Activated CD8-positive, alpha-beta memory T cell treated with anti-CD3 and anti-CD28 coated beads, Interleukin-2, amount 10 ng/mL, durations not matched to agents 7 days and 5 days (primary cell): Measurements from ENCODE around the gene ACTN3. TPM values are rescaled to one million over a fixed set of nuclear protein-coding genes. Genes with fewer than 3 reads are reported as not detected.
"Not testable (repeated sequence)": the region's sequence is repeated elsewhere in the genome, so short reads cannot be mapped to it uniquely, and the experiment has no call there.

Experiments
- ATAC-seq: fragments of 150-1000 bp; cut with Tn5 transposase; one replicate; pipeline ENCODE4 v1.10.0; 2021; ENCODE audit warnings: moderate library complexity
- CTCF ChIA-PET: fragments of 350-600 bp; sonication (Branson Sonifier 250); formaldehyde crosslinking; loops from one replicate; lab custom pipeline; 2021; ENCODE audit warnings: antibody characterized with exemption; lab: Charles Lee
- DNase-seq: peaks from one replicate; pipeline ENCODE4 v3.0.0-alpha.2; 2020
- H3K27ac Mint-ChIP-seq: one replicate; pipeline ENCODE4 v1.8.0; 2021; ENCODE audit warnings: mild to moderate bottlenecking, mixed read lengths
- H3K27me3 Mint-ChIP-seq: one replicate; pipeline ENCODE4 v1.8.0; 2021; ENCODE audit warnings: mixed read lengths
- H3K36me3 Mint-ChIP-seq: one replicate; pipeline ENCODE4 v1.8.0; 2021; ENCODE audit warnings: mild to moderate bottlenecking, mixed read lengths
- H3K4me1 Mint-ChIP-seq: one replicate; pipeline ENCODE4 v1.8.0; 2021; ENCODE audit warnings: mixed read lengths
- H3K4me3 Mint-ChIP-seq: one replicate; pipeline ENCODE4 v1.8.0; 2021; ENCODE audit warnings: mild to moderate bottlenecking, moderate library complexity, mixed read lengths
- H3K9me3 Mint-ChIP-seq: one replicate; pipeline ENCODE4 v1.8.0; 2022; ENCODE audit warnings: low read depth, mixed read lengths
- total RNA-seq, 2 experiments: library from RNA; stranded (reverse); gene quantifications; one replicate each; pipeline ENCODE4 v1.2.3, GENCODE V29; 2021

Gene ACTN3
- total RNA-seq, 2 experiments from 2014 or later = 0.40 TPM; not detected in 1

GRCh38 chr11:66598993-66599392, 52.3 kb downstream of the ACTN3 start:
- Mint-ChIP-seq H3K27ac (no peak overlapping the region), H3K4me3 (no peak overlapping the region), H3K36me3 (peaks cover 6% of the 10 kb centered on the region), H3K27me3 (no peaks in the 10 kb centered on the region), H3K4me1 (peaks cover 14% of the 10 kb centered on the region), H3K9me3 (no peaks in the 10 kb centered on the region)
- ATAC-seq = no peak
- no peak for DNase-seq
- CTCF ChIA-PET = no interaction called here

GRCh38 chr11:66600219-66600618, 53.5 kb downstream of the ACTN3 start:
- Mint-ChIP-seq H3K9me3 (no peaks in the 10 kb centered on the region), H3K4me3 (no peak overlapping the region), H3K27me3 (no peaks in the 10 kb centered on the region), H3K4me1 (peaks cover 5% of the 10 kb centered on the region), H3K27ac (no peak overlapping the region), H3K36me3 (peaks cover 7% of the 10 kb centered on the region)
- no peak for DNase-seq
- CTCF ChIA-PET = no interaction called here
- no peak for ATAC-seq

GRCh38 chr11:66600631-66601233, 54.0 kb downstream of the ACTN3 start:
- Mint-ChIP-seq H3K9me3 (no peaks in the 10 kb centered on the region), H3K27me3 (no peaks in the 10 kb centered on the region), H3K4me1 (peaks cover under 1% of the 10 kb centered on the region), H3K36me3 (peaks cover 7% of the 10 kb centered on the region), H3K4me3 (no peak overlapping the region), H3K27ac (no peak overlapping the region)
- CTCF ChIA-PET = no interaction called here
- ATAC-seq = no peak
- DNase-seq = no peak

GRCh38 chr11:66603072-66603471, 56.4 kb downstream of the ACTN3 start:
- DNase-seq = no peak
- Mint-ChIP-seq H3K27ac (no peak overlapping the region), H3K9me3 (no peaks in the 10 kb centered on the region), H3K4me3 (no peak overlapping the region), H3K36me3 (peaks cover 7% of the 10 kb centered on the region), H3K27me3 (no peaks in the 10 kb centered on the region), H3K4me1 (no peaks in the 10 kb centered on the region)
- CTCF ChIA-PET = no interaction called here
- ATAC-seq = no peak

GRCh38 chr11:66604155-66604554, 57.5 kb downstream of the ACTN3 start:
- Mint-ChIP-seq H3K4me3 (no peak overlapping the region), H3K36me3 (peaks cover 7% of the 10 kb centered on the region), H3K27ac (no peak overlapping the region), H3K4me1 (no peaks in the 10 kb centered on the region), H3K27me3 (no peaks in the 10 kb centered on the region), H3K9me3 (no peaks in the 10 kb centered on the region)
- DNase-seq (no peak), ATAC-seq (no peak)
- CTCF ChIA-PET = no interaction called here

GRCh38 chr11:66606608-66607007, 59.9 kb downstream of the ACTN3 start:
- CTCF ChIA-PET = interaction anchor here (1.1 to 1.4 kb wide), 2 partner anchors 14 to 71 kb away, joined by 5 to 6 read pairs; partner anchors contain the start of genes CCDC87, CCS and RBM4B
- not testable (repeated sequence) for H3K9me3 Mint-ChIP-seq

GRCh38 chr11:66607126-66607834, 60.6 kb downstream of the ACTN3 start:
- Mint-ChIP-seq H3K27ac (no peak overlapping the region), H3K27me3 (no peaks in the 10 kb centered on the region), H3K4me3 (no peak overlapping the region), H3K36me3 (peaks cover 3% of the 10 kb centered on the region), H3K9me3 (no peaks in the 10 kb centered on the region), H3K4me1 (peaks cover 14% of the 10 kb centered on the region)
- CTCF ChIA-PET = interaction anchor here (0.6 to 1.4 kb wide), 3 partner anchors 14 to 348 kb away, joined by 3 to 6 read pairs (median 5); partner anchors contain the start of genes CCDC87, CCS and RBM4B
- no peak for DNase-seq
- ATAC-seq = no peak

More at GRCh38 chr11:66606608-66607007, 59.9 kb downstream of the ACTN3 start:
- not testable (repeated sequence) for H3K36me3 Mint-ChIP-seq, ATAC-seq, DNase-seq, H3K27ac Mint-ChIP-seq, H3K4me3 Mint-ChIP-seq, H3K27me3 Mint-ChIP-seq
- H3K4me1 Mint-ChIP-seq = peaks cover 14% of the 10 kb centered on the region

GRCh38 chr11:66609721-66610617, 63.3 kb downstream of the ACTN3 start:
- ATAC-seq (peak; percentile 66), DNase-seq (no peak)
- H3K4me1 Mint-ChIP-seq = peaks cover 15% of the 10 kb centered on the region
- H3K27ac Mint-ChIP-seq = peak overlapping the region; percentile 69
- no peak overlapping the region for H3K4me3 Mint-ChIP-seq
- H3K9me3 Mint-ChIP-seq = no peaks in the 10 kb centered on the region
- H3K36me3 Mint-ChIP-seq = no peaks in the 10 kb centered on the region
- H3K27me3 Mint-ChIP-seq = no peaks in the 10 kb centered on the region
- CTCF ChIA-PET = interaction anchor here (1.1 to 1.7 kb wide), 4 partner anchors 9 to 17 kb away, joined by 3 to 4 read pairs (median 4); partner anchors contain the start of genes CCDC87 and CCS

- H3K27me3 Mint-ChIP-seq = no peaks in the 10 kb centered on the region
- CTCF ChIA-PET = interaction anchor here (0.6 to 1.7 kb wide), 2 partner anchors 66 to 349 kb away, joined by 3 to 5 read pairs; no protein-coding TSS in a partner anchor
- H3K36me3 Mint-ChIP-seq = peaks cover 10% of the 10 kb centered on the region
- H3K4me3 Mint-ChIP-seq = no peak overlapping the region
- DNase-seq (no peak), ATAC-seq (no peak)
- no peaks in the 10 kb centered on the region for H3K9me3 Mint-ChIP-seq
- H3K27ac Mint-ChIP-seq = no peak overlapping the region
- peaks cover 23% of the 10 kb centered on the region for H3K4me1 Mint-ChIP-seq
Observed at GRCh38 chr11:66612458-66612857, 65.8 kb downstream of the ACTN3 start.

Other genes starting within 250 kb of the ACTN3 start
- gene CD248, start 229.9 kb upstream of the ACTN3 start, total RNA-seq = 10 to 100 TPM; 16.8 to 35.5 TPM
- gene RIN1, start 210.5 kb upstream of the ACTN3 start, total RNA-seq = 1 to 10 TPM in 1 of 2 experiments, under 1 TPM in 1; 0.68 to 2.5 TPM
- gene BRMS1, start 201.8 kb upstream of the ACTN3 start, total RNA-seq = 10 to 100 TPM; 55.3 to 56.8 TPM
- gene B4GAT1, start 199.3 kb upstream of the ACTN3 start, total RNA-seq = 1 to 10 TPM; 7.9 to 8.7 TPM
- 10 to 100 TPM in 1 of 2 experiments, 1 to 10 TPM in 1; 7.6 to 10.1 TPM for gene SLC29A2, start 175.1 kb upstream of the ACTN3 start, total RNA-seq
- under 1 TPM in 1 of 2 experiments, not detected in 1; 0.12 TPM for gene NPAS4, start 125.9 kb upstream of the ACTN3 start, total RNA-seq
- gene MRPL11, start 108.1 kb upstream of the ACTN3 start, total RNA-seq = 10 to 100 TPM; 75.5 to 91.3 TPM
- 1 to 10 TPM; 4.1 to 5.7 TPM for gene PELI3, start 80.0 kb upstream of the ACTN3 start, total RNA-seq
- 10 to 100 TPM; 54.2 to 79.6 TPM for gene DPP3, start 66.5 kb upstream of the ACTN3 start, total RNA-seq
- 10 to 100 TPM; 12.6 to 12.9 TPM for gene BBS1, start 36.3 kb upstream of the ACTN3 start, total RNA-seq
- gene ZDHHC24, start 855 bp upstream of the ACTN3 start, total RNA-seq = 10 to 100 TPM; 18.7 to 19.8 TPM
- 1 to 10 TPM; 2.8 to 4.1 TPM for gene CTSF, start 21.7 kb downstream of the ACTN3 start, total RNA-seq
- gene CCDC87, start 46.2 kb downstream of the ACTN3 start, total RNA-seq = under 1 TPM in 1 of 2 experiments, not detected in 1; 0.12 TPM
- gene CCS, start 46.3 kb downstream of the ACTN3 start, total RNA-seq = 10 to 100 TPM; 30.1 to 38.0 TPM
- gene RBM14, start 69.7 kb downstream of the ACTN3 start, total RNA-seq = 100 to 1,000 TPM; 152 to 176 TPM
- gene RBM4, start 91.8 kb downstream of the ACTN3 start, total RNA-seq = 100 to 1,000 TPM; 111 to 119 TPM
- gene RBM4B, start 131.0 kb downstream of the ACTN3 start, total RNA-seq = 10 to 100 TPM; 14.7 to 20.9 TPM
- gene SPTBN2, start 182.3 kb downstream of the ACTN3 start, total RNA-seq = under 1 TPM; 0.41 to 0.52 TPM